ENCODE measurements around the gene CHAF1A.

Gene CHAF1A

DNA sequence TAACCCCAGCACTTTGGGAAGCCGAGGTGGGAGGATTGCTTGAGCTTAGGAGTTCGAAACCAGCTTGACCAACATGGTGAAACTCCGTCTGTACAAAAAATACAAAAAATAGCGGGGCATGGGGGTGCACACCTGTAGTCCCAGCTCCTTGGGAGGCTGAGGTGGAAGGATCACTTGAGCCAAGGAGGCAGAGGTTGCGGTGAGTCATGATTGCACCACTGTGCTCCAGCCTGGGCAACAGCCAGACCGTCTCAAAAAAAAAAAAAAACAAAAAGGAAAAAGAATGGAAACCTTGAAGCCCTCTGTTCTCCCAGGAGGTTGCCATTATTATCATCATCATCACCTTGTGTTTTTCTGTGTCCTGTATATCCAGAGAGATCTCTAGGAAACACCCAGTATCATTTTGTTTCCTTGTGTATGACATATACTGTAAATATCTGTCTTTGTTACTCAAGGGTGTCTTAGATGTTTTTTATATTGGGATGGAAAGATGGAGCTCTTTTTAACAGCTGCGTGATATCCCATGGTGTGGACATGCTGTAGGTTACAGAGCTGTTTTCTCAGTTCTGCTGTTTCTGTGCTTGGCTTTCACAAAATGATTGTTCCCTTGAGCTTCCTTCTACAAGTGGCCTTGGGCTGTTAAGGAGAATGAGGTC is 11.8 kb downstream of the CHAF1A start:
- Histone ChIP-seq H3K27ac (ENCODE audit: low read depth, low read length) (no peak overlapping the region), H4K20me1 (ENCODE audit: control insufficient read depth, insufficient read depth, low read depth, low read length) (peaks cover 25% of the 10 kb centered on the region), H3K9me2 (replicated peaks; ENCODE audit: control insufficient read depth, low read length) (no peaks in the 10 kb centered on the region), H3K4me1 (ENCODE audit: control insufficient read depth, low read length) (peaks cover 10% of the 10 kb centered on the region; the same call in 1 of the 2 replicates), H3K4me2 (ENCODE audit: low read length) (no peak overlapping the region), H3F3A (ENCODE audit: control insufficient read depth, insufficient read depth) (0 out of 2 replicates have a peak, but pooled peaks cover 9% of the 10 kb centered on the region), H3K27me3 (ENCODE audit: control insufficient read depth, low read length) (no peaks in the 10 kb centered on the region), H3K4me3 (ENCODE audit: low read length) (no peak overlapping the region), H3K36me3 (ENCODE audit: control insufficient read depth, low read length) (peaks cover 91% of the 10 kb centered on the region), H3K9me3 (ENCODE audit: control insufficient read depth, insufficient read depth, low read length) (no peaks in the 10 kb centered on the region), H3K79me2 (ENCODE audit: control insufficient read depth, low read length) (peaks cover 98% of the 10 kb centered on the region)
- TF ChIP-seq, protein P1, sequence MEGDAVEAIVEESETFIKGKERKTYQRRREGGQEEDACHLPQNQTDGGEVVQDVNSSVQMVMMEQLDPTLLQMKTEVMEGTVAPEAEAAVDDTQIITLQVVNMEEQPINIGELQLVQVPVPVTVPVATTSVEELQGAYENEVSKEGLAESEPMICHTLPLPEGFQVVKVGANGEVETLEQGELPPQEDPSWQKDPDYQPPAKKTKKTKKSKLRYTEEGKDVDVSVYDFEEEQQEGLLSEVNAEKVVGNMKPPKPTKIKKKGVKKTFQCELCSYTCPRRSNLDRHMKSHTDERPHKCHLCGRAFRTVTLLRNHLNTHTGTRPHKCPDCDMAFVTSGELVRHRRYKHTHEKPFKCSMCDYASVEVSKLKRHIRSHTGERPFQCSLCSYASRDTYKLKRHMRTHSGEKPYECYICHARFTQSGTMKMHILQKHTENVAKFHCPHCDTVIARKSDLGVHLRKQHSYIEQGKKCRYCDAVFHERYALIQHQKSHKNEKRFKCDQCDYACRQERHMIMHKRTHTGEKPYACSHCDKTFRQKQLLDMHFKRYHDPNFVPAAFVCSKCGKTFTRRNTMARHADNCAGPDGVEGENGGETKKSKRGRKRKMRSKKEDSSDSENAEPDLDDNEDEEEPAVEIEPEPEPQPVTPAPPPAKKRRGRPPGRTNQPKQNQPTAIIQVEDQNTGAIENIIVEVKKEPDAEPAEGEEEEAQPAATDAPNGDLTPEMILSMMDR (IDR thresholded peaks at IDR 0.05; ENCODE audit: low read depth, low read length, poor library complexity, severe bottlenecking): no peak
- TF ChIP-seq EZH2phosphoT487 (IDR thresholded peaks at IDR 0.05; ENCODE audit: borderline replicate concordance, low read length): no peak

DNA sequence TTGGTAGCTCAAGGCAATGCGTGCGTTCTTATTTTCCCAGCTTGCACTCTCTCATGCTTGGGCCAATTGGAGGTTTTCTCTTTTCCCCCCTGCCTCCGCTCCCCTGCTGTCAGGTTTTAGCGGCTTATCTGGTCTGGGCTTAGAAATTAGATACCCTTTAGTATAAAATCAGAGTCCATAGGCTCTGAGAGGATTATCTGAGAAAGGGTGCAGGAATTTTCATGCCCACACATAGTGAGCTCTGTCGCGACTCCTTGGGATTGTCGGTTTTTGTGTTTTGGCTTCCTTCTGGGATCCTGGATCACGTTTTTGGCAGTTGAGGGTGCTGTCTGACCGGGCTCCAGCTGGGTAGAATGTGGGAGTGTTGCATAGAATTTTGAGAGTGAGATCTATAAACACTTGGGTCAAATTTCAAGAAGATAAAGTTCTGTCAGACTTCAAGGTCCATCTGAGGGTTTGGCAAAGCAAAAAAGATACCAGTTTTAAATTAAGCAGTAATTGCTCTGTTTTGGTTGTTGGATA is 12.4 kb downstream of the CHAF1A start:
- H3K27ac ChIP-seq (ENCODE audit: low read depth, low read length): no peak overlapping the region
- H3K4me2 ChIP-seq (ENCODE audit: low read length): no peak overlapping the region
- H3F3A ChIP-seq (ENCODE audit: control insufficient read depth, insufficient read depth): 0 out of 2 replicates have a peak, but pooled peaks cover 9% of the 10 kb centered on the region
- no peak overlapping the region for H3K4me3 ChIP-seq (ENCODE audit: low read length)
- peaks cover 10% of the 10 kb centered on the region; the same call in 1 of the 2 replicates for H3K4me1 ChIP-seq (ENCODE audit: control insufficient read depth, low read length)
- peaks cover 90% of the 10 kb centered on the region for H3K36me3 ChIP-seq (ENCODE audit: control insufficient read depth, low read length)
- no peak for TF ChIP-seq EZH2phosphoT487 (IDR thresholded peaks at IDR 0.05; ENCODE audit: borderline replicate concordance, low read length)
- TF ChIP-seq, protein P1 (IDR thresholded peaks at IDR 0.05; ENCODE audit: low read depth, low read length, poor library complexity, severe bottlenecking): no peak
- peaks cover 97% of the 10 kb centered on the region for H3K79me2 ChIP-seq (ENCODE audit: control insufficient read depth, low read length)
- H3K9me3 ChIP-seq (ENCODE audit: control insufficient read depth, insufficient read depth, low read length): no peaks in the 10 kb centered on the region
- H3K9me2 ChIP-seq (replicated peaks; ENCODE audit: control insufficient read depth, low read length): no peaks in the 10 kb centered on the region
- no peaks in the 10 kb centered on the region for H3K27me3 ChIP-seq (ENCODE audit: control insufficient read depth, low read length)
- H4K20me1 ChIP-seq (ENCODE audit: control insufficient read depth, insufficient read depth, low read depth, low read length): peaks cover 22% of the 10 kb centered on the region

DNA sequence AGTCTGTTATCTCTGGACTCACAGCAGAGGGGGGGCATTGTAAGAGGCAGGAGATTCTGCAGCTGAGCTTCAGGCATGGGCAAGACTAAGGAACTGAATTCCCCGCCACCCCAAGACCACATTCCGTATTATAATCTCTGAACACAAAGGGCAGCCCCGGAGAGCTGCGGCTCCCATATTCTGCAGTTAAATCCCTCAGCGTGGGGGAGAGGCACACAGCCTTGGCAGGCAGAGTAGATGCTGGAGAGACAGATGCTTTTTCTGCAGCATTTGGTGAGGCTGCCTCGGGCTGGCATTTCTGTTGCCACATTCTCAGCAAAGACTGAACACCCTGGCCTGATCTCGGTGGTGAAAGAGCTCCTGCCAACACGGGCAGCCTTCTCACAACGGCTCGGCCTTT is 12.9 kb downstream of the CHAF1A start:
- Histone ChIP-seq H3K36me3 (ENCODE audit: control insufficient read depth, low read length) (peaks cover 90% of the 10 kb centered on the region), H3K4me3 (ENCODE audit: low read length) (no peak overlapping the region), H3K9me2 (replicated peaks; ENCODE audit: control insufficient read depth, low read length) (no peaks in the 10 kb centered on the region), H3K4me1 (ENCODE audit: control insufficient read depth, low read length) (peaks cover 10% of the 10 kb centered on the region; the same call in 1 of the 2 replicates), H4K20me1 (ENCODE audit: control insufficient read depth, insufficient read depth, low read depth, low read length) (peaks cover 22% of the 10 kb centered on the region), H3K9me3 (ENCODE audit: control insufficient read depth, insufficient read depth, low read length) (no peaks in the 10 kb centered on the region), H3K79me2 (ENCODE audit: control insufficient read depth, low read length) (peaks cover 97% of the 10 kb centered on the region), H3F3A (ENCODE audit: control insufficient read depth, insufficient read depth) (0 out of 2 replicates have a peak, but pooled peaks cover 9% of the 10 kb centered on the region), H3K4me2 (ENCODE audit: low read length) (no peak overlapping the region), H3K27ac (ENCODE audit: low read depth, low read length) (no peak overlapping the region), H3K27me3 (ENCODE audit: control insufficient read depth, low read length) (no peaks in the 10 kb centered on the region)
- TF ChIP-seq, protein P1 (IDR thresholded peaks at IDR 0.05; ENCODE audit: low read depth, low read length, poor library complexity, severe bottlenecking): no peak
- TF ChIP-seq EZH2phosphoT487 (IDR thresholded peaks at IDR 0.05; ENCODE audit: borderline replicate concordance, low read length): no peak
